ENCODE results near the gene ZNF730. TPM values are rescaled to one million over a fixed set of nuclear protein-coding genes. Genes with fewer than 3 reads are reported as not detected.
A peak's percentile ranks its signal among the peaks of the same experiment; 100 is the strongest.
"Not testable (repeated sequence)": the region's sequence is repeated elsewhere in the genome, so short reads cannot be mapped to it uniquely, and the experiment has no call there.

ZNF730 gene
- total RNA-seq, result 10 to 100 TPM in 1 of 8 experiments, 1 to 10 TPM in 4, not detected in 3; 5.9 to 17.5 (median 7.5) TPM

GRCh38 chr19:23116802-23117571 lies at the start of gene ZNF730:
ZNF730 (plus strand) TSS chr19:23117025; CDS start chr19:23117174, 149 bp downstream.
- Histone ChIP-seq H3K27ac (peak within 1 kb of the TSS; percentile 50 to 79), H3K4me1 (replicated peaks in 1 of 2) (peaks cover 0 to 6% of the 10 kb centered on the region in 2 donors), H3K4me3 (peak within 1 kb of the TSS; percentile 50 to 74 (median 58))
- WGBS, 10 experiments, result 0 to 7% (median 0%) methylated on average over 1 to 22 of the region's 44 CpGs; no CpG with 5 or more reads in 4 of the 10 experiments
- in situ Hi-C loops (cut with MboI; ENCODE audit: low pct_unique_long_range_greater_than_20kb in 2 of 9, low sequenced_read_pairs in 9 of 9, unreplicated experiment in 9 of 9), result no loop called here
- peak; percentile 31 to 100 (median 93) for ATAC-seq (replicated peaks in 6 of 8)

- ATAC-seq (replicated peaks in 6 of 8), result no peak
- Histone ChIP-seq H3K4me1 (replicated peaks in 1 of 2) (no peaks in the 10 kb centered on the region), H3K4me3 (no peak overlapping the region), H3K27ac (no peak overlapping the region)
- 0 to 100% (median 35%) methylated on average over 1 to 12 of the region's 43 CpGs; no CpG with 5 or more reads in 3 of the 10 experiments for WGBS, 10 experiments
- in situ Hi-C loops (cut with MboI; ENCODE audit: low pct_unique_long_range_greater_than_20kb in 2 of 9, low sequenced_read_pairs in 9 of 9, unreplicated experiment in 9 of 9), result no loop called here
Observed at GRCh38 chr19:23070353-23071146, 46.3 kb upstream of the ZNF730 start.

GRCh38 chr19:23071147-23071511 lies 45.7 kb upstream of the ZNF730 start:
- peak in 1 of 8 experiments; percentile 36 for ATAC-seq (replicated peaks in 6 of 8)
- WGBS, 10 experiments, result 60 to 96% (median 93%) methylated on average over 2 to 8 of the region's 30 CpGs; no CpG with 5 or more reads in 7 of the 10 experiments
- H3K27ac ChIP-seq, result no peak overlapping the region
- in situ Hi-C loops (cut with MboI; ENCODE audit: low pct_unique_long_range_greater_than_20kb in 2 of 9, low sequenced_read_pairs in 9 of 9, unreplicated experiment in 9 of 9), result no loop called here
- no peak overlapping the region for H3K4me3 ChIP-seq
- H3K4me1 ChIP-seq (replicated peaks in 1 of 2), result no peaks in the 10 kb centered on the region

GRCh38 chr19:23075031-23075733 lies 41.6 kb upstream of the ZNF730 start:
- in situ Hi-C loops (cut with MboI; ENCODE audit: low pct_unique_long_range_greater_than_20kb in 2 of 9, low sequenced_read_pairs in 9 of 9, unreplicated experiment in 9 of 9), result no loop called here
- peak in 6 of 8 experiments; percentile 29 to 98 (median 96) for ATAC-seq (replicated peaks in 6 of 8)

GRCh38 chr19:23077776-23078175 lies 39.0 kb upstream of the ZNF730 start:
- H3K4me3 ChIP-seq; ATAC-seq (replicated peaks in 6 of 8); H3K27ac ChIP-seq; in situ Hi-C loops (cut with MboI; ENCODE audit: low pct_unique_long_range_greater_than_20kb in 2 of 9, low sequenced_read_pairs in 9 of 9, unreplicated experiment in 9 of 9); H3K4me1 ChIP-seq (replicated peaks in 1 of 2): not testable (repeated sequence)
- WGBS, 10 experiments, result 0 to 100% (median 86%) methylated on average over 1 to 2 of the region's 2 CpGs; no CpG with 5 or more reads in 7 of the 10 experiments

More at GRCh38 chr19:23075031-23075733, 41.6 kb upstream of the ZNF730 start:
- 0% methylated on average over 1 to 13 of the region's 48 CpGs; no CpG with 5 or more reads in 4 of the 10 experiments for WGBS, 10 experiments
- H3K4me1 ChIP-seq (replicated peaks in 1 of 2), result no peaks in the 10 kb centered on the region
- H3K27ac ChIP-seq, result peak overlapping the region; percentile 64 to 78
- peak overlapping the region; percentile 71 to 95 (median 78) for H3K4me3 ChIP-seq

- in situ Hi-C loops (cut with MboI; ENCODE audit: low pct_unique_long_range_greater_than_20kb in 2 of 9, low sequenced_read_pairs in 9 of 9, unreplicated experiment in 9 of 9), result no loop called here
- 80 to 100% (median 92%) methylated on average over 1 to 6 of the region's 9 CpGs; no CpG with 5 or more reads in 1 of the 10 experiments for WGBS, 10 experiments
- ATAC-seq (replicated peaks in 6 of 8), result no peak
- H3K27ac ChIP-seq, result no peak overlapping the region
- no peak overlapping the region for H3K4me3 ChIP-seq
- no peaks in the 10 kb centered on the region for H3K4me1 ChIP-seq (replicated peaks in 1 of 2)
Observed at GRCh38 chr19:23093832-23094231, 23.0 kb upstream of the ZNF730 start.

GRCh38 chr19:23095418-23095817 lies 21.4 kb upstream of the ZNF730 start:
- no peak overlapping the region for H3K4me3 ChIP-seq
- ATAC-seq (replicated peaks in 6 of 8), result no peak
- H3K4me1 ChIP-seq (replicated peaks in 1 of 2), result no peaks in the 10 kb centered on the region
- WGBS, 10 experiments, result 0% methylated on average over 1 of the region's 1 CpG; no CpG with 5 or more reads in 9 of the 10 experiments
- in situ Hi-C loops (cut with MboI; ENCODE audit: low pct_unique_long_range_greater_than_20kb in 2 of 9, low sequenced_read_pairs in 9 of 9, unreplicated experiment in 9 of 9), result no loop called here
- no peak overlapping the region for H3K27ac ChIP-seq

- WGBS, 10 experiments, result 17 to 100% (median 80%) methylated on average over 1 to 2 of the region's 2 CpGs; no CpG with 5 or more reads in 4 of the 10 experiments
- H3K27ac ChIP-seq, result no peak overlapping the region
- ATAC-seq (replicated peaks in 6 of 8), result no peak
Observed at GRCh38 chr19:23098286-23098685, 18.5 kb upstream of the ZNF730 start.

GRCh38 chr19:23098988-23099387 lies 17.8 kb upstream of the ZNF730 start:
- in situ Hi-C loops (cut with MboI; ENCODE audit: low pct_unique_long_range_greater_than_20kb in 2 of 9, low sequenced_read_pairs in 9 of 9, unreplicated experiment in 9 of 9), result no loop called here
- no peaks in the 10 kb centered on the region for H3K4me1 ChIP-seq (replicated peaks in 1 of 2)
- no peak overlapping the region for H3K4me3 ChIP-seq
- no peak overlapping the region for H3K27ac ChIP-seq
- no peak for ATAC-seq (replicated peaks in 6 of 8)
- WGBS, 10 experiments, result 0 to 100% (median 96%) methylated on average over 1 to 4 of the region's 4 CpGs; no CpG with 5 or more reads in 1 of the 10 experiments

More at GRCh38 chr19:23098286-23098685, 18.5 kb upstream of the ZNF730 start:
- Histone ChIP-seq H3K4me1 (replicated peaks in 1 of 2) (no peaks in the 10 kb centered on the region), H3K4me3 (no peak overlapping the region)
- in situ Hi-C loops (cut with MboI; ENCODE audit: low pct_unique_long_range_greater_than_20kb in 2 of 9, low sequenced_read_pairs in 9 of 9, unreplicated experiment in 9 of 9), result no loop called here

GRCh38 chr19:23099966-23100365 lies 16.9 kb upstream of the ZNF730 start:
- Histone ChIP-seq H3K27ac (no peak overlapping the region), H3K4me3 (no peak overlapping the region), H3K4me1 (replicated peaks in 1 of 2) (no peaks in the 10 kb centered on the region)
- ATAC-seq (replicated peaks in 6 of 8), result no peak
- 35 to 100% (median 89%) methylated on average over 1 to 6 of the region's 7 CpGs; no CpG with 5 or more reads in 2 of the 10 experiments for WGBS, 10 experiments
- in situ Hi-C loops (cut with MboI; ENCODE audit: low pct_unique_long_range_greater_than_20kb in 2 of 9, low sequenced_read_pairs in 9 of 9, unreplicated experiment in 9 of 9), result no loop called here

GRCh38 chr19:23101241-23101640 lies 15.6 kb upstream of the ZNF730 start:
- H3K4me3 ChIP-seq, result no peak overlapping the region
- in situ Hi-C loops (cut with MboI; ENCODE audit: low pct_unique_long_range_greater_than_20kb in 2 of 9, low sequenced_read_pairs in 9 of 9, unreplicated experiment in 9 of 9), result no loop called here
- H3K27ac ChIP-seq, result no peak overlapping the region
- no peak for ATAC-seq (replicated peaks in 6 of 8)
- no peaks in the 10 kb centered on the region for H3K4me1 ChIP-seq (replicated peaks in 1 of 2)
- 40 to 100% (median 97%) methylated on average over 1 to 4 of the region's 4 CpGs; no CpG with 5 or more reads in 5 of the 10 experiments for WGBS, 10 experiments

GRCh38 chr19:23118400-23118799 lies 1.6 kb downstream of the ZNF730 start:
- Histone ChIP-seq H3K4me3 (peak overlapping the region in 3 of 5 donors; percentile 3 to 67 (median 50)), H3K27ac (no peak overlapping the region), H3K4me1 (replicated peaks in 1 of 2) (peaks cover 0 to 6% of the 10 kb centered on the region in 2 donors)
- ATAC-seq (replicated peaks in 6 of 8), result no peak
- in situ Hi-C loops (cut with MboI; ENCODE audit: low pct_unique_long_range_greater_than_20kb in 2 of 9, low sequenced_read_pairs in 9 of 9, unreplicated experiment in 9 of 9), result no loop called here
- WGBS, 10 experiments, result 20 to 89% (median 66%) methylated on average over 1 to 3 of the region's 3 CpGs; no CpG with 5 or more reads in 2 of the 10 experiments
